Measurements from ENCODE around the gene NLN. TPM values are rescaled to one million over a fixed set of nuclear protein-coding genes. Genes with fewer than 3 reads are reported as not detected.
"Not testable (repeated sequence)": the region's sequence is repeated elsewhere in the genome, so short reads cannot be mapped to it uniquely, and the experiment has no call there.

NLN gene
- total RNA-seq, 1 experiment from 2014 or later: 42.1 TPM

DNA sequence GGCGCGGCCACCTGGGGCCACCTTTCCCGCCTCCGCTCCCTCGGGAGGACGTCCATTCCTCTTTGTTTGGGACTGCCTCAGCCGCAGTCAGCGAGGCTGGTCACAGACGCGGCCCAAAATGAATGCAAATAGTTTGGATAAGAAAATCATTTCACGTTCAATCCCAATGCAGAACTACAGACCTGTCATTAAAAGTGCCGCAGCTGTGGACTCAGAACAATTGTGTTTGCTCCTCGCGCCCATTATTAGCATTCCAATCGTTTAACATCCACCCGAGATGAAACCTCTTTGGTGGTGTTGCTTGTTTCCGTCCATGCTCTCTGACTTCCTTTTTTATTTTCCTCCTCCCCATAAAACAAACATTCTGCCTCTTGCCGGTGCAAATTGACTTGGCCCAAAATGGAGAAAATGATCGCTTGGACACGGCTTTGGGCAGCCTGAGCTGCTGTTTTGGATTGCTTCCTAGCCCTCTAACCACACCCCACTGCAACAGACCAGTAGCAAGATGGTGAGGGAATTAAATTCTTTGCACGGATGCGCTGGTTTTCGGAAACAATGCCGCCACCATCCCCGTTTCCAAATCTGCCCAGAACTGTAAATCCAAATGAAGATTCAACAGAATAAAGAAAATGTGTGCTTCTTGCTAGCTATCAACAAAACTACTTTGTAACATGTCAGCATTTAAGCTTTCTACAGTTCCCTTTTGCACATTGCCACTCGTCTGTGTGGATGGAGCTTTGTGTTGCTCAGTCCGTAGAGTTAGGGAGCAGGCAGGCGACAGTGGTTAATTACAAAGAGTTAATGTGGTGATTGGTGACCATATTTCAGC is 784 bp downstream of the NLN start:
- peak; percentile 74 for DNase-seq (ENCODE audit: unreplicated experiment)
- no peak for TF ChIP-seq CTCF (IDR thresholded peaks at IDR 0.05; ENCODE audit: unreplicated experiment)
- TSS peak; percentile 71 for BruUV-seq (replicated peaks)
- peaks cover 7% of the 10 kb centered on the region for H3K4me1 Mint-ChIP-seq (ENCODE audit: insufficient read depth, unreplicated experiment)
- no peaks in the 10 kb centered on the region for H3K9me3 Mint-ChIP-seq (ENCODE audit: unreplicated experiment)
- no peaks in the 10 kb centered on the region for H3K27me3 Mint-ChIP-seq (ENCODE audit: insufficient read depth, unreplicated experiment)
- H3K27ac Mint-ChIP-seq (ENCODE audit: low read depth, unreplicated experiment): peak overlapping the region; percentile 60
- ChIA-PET POLR2A (interaction anchor here (0.5 to 4.3 kb wide), 23 partner anchors 8 to 1454 kb away, joined by 3 to 65 read pairs (median 6); partner anchors contain the start of genes CENPK, ERBIN, PPWD1 and SHLD3), CTCF (interaction anchor here (0.6 kb wide), 1 partner anchor 449 kb away, joined by 3 read pairs; no protein-coding TSS in a partner anchor)
- H3K36me3 Mint-ChIP-seq (ENCODE audit: insufficient read depth, unreplicated experiment): no peaks in the 10 kb centered on the region
- intact Hi-C loops (cut with micrococcal nuclease): loop anchor here (5.0 kb wide), 1 partner anchor 205 kb away; the partner anchor contains the start of gene ERBIN
- peak overlapping the region; percentile 89 for H3K4me3 Mint-ChIP-seq (ENCODE audit: unreplicated experiment)

DNA sequence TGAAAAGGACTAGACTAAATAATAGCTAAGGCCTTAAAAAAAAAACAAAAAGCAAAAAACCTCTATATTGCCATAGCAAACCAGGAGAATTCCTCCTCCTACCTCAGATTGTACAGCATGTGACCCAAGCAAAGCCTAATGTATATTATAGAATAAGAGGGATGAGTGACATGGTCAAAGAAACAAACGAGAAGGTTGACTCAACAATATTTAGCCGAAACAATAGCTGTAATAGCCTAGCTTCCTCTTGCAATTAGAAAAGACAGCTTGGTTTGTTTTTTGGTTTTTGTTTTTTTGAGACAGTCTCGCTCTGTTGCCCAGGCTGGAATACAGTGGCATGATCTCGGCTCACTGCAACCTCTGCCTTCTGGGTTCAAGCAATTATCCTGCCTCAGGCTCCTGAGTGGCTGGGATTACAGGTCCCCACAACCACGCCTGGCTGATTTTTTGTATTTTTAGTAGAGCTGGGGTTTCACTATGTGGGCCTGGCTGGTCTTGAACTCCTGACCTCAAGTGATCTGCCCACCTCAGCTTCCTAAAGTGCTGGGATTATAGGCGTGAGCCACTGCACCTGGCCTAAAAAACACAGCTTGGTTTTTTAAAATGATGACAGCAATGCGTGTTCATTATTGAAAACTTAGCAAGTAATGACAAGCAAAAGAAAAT is 5.6 kb downstream of the NLN start:
- no peaks in the 10 kb centered on the region for H3K9me3 Mint-ChIP-seq (ENCODE audit: unreplicated experiment)
- no peaks in the 10 kb centered on the region for H3K36me3 Mint-ChIP-seq (ENCODE audit: insufficient read depth, unreplicated experiment)
- no peak overlapping the region for H3K27ac Mint-ChIP-seq (ENCODE audit: low read depth, unreplicated experiment)
- BruUV-seq (replicated peaks): no TSS peak
- CTCF ChIA-PET: interaction anchor here (0.6 to 1.2 kb wide), 4 partner anchors 13 to 167 kb away, joined by 3 to 4 read pairs (median 3); no protein-coding TSS in a partner anchor
- peaks cover 7% of the 10 kb centered on the region for H3K4me1 Mint-ChIP-seq (ENCODE audit: insufficient read depth, unreplicated experiment)
- no peaks in the 10 kb centered on the region for H3K27me3 Mint-ChIP-seq (ENCODE audit: insufficient read depth, unreplicated experiment)
- intact Hi-C loops (cut with micrococcal nuclease): no loop called here
- H3K4me3 Mint-ChIP-seq (ENCODE audit: unreplicated experiment): no peak overlapping the region
- POLR2A ChIA-PET: interaction anchor here (1.2 to 2.4 kb wide), 3 partner anchors 199 to 417 kb away, joined by 4 to 5 read pairs (median 4); partner anchors contain the start of genes ERBIN and SREK1
- no peak for TF ChIP-seq CTCF (IDR thresholded peaks at IDR 0.05; ENCODE audit: unreplicated experiment)
- DNase-seq (ENCODE audit: unreplicated experiment): no peak

- intact Hi-C loops (cut with micrococcal nuclease): no loop called here
- CTCF ChIA-PET: interaction anchor here (0.6 to 1.2 kb wide), 3 partner anchors 12 to 64 kb away, joined by 3 read pairs; no protein-coding TSS in a partner anchor
- POLR2A ChIA-PET: interaction anchor here (2.4 kb wide), 1 partner anchor 416 kb away, joined by 5 read pairs; the partner anchor contains the start of gene SREK1
- BruUV-seq (replicated peaks): no TSS peak
- H3K36me3 Mint-ChIP-seq (ENCODE audit: insufficient read depth, unreplicated experiment): no peaks in the 10 kb centered on the region
- H3K27me3 Mint-ChIP-seq (ENCODE audit: insufficient read depth, unreplicated experiment): no peaks in the 10 kb centered on the region
- TF ChIP-seq CTCF (IDR thresholded peaks at IDR 0.05; ENCODE audit: unreplicated experiment): no peak
- no peak overlapping the region for H3K4me3 Mint-ChIP-seq (ENCODE audit: unreplicated experiment)
- H3K27ac Mint-ChIP-seq (ENCODE audit: low read depth, unreplicated experiment): no peak overlapping the region
- no peaks in the 10 kb centered on the region for H3K9me3 Mint-ChIP-seq (ENCODE audit: unreplicated experiment)
- peaks cover 3% of the 10 kb centered on the region for H3K4me1 Mint-ChIP-seq (ENCODE audit: insufficient read depth, unreplicated experiment)
- no peak for DNase-seq (ENCODE audit: unreplicated experiment)
Observed at GRCh38 chr5:65728218-65728617, 6.2 kb downstream of the NLN start.

DNA sequence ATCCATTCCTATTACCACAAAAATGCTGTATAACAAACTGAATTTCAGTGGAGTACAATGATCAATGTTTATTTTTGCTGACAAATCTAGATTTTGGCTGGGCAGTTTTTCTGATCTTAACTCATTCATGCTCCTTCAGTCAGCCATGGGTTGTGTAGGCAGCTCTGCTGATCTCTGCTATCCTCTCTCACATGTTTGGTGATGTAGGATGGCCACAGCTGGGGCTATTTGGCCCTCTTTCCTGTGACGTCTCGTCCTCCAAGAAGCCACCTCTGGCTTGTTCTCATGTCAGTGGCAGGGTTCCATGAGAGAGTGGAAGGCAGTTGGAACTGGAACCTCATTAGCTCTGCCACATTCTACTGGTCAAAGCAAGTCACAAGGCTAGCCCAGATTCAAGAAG is 8.9 kb downstream of the NLN start:
- DNase-seq (ENCODE audit: unreplicated experiment): no peak
- ChIA-PET CTCF (interaction anchor here (0.7 kb wide), 1 partner anchor 220 kb away, joined by 3 read pairs; no protein-coding TSS in a partner anchor), POLR2A (interaction anchor here (0.6 to 1.6 kb wide), 3 partner anchors 8 to 395 kb away, joined by 3 to 4 read pairs (median 3); partner anchors contain the start of genes NLN and SGTB)
- no peak overlapping the region for H3K27ac Mint-ChIP-seq (ENCODE audit: low read depth, unreplicated experiment)
- H3K27me3 Mint-ChIP-seq (ENCODE audit: insufficient read depth, unreplicated experiment): no peaks in the 10 kb centered on the region
- BruUV-seq (replicated peaks): no TSS peak
- intact Hi-C loops (cut with micrococcal nuclease): no loop called here
- no peaks in the 10 kb centered on the region for H3K9me3 Mint-ChIP-seq (ENCODE audit: unreplicated experiment)
- H3K4me1 Mint-ChIP-seq (ENCODE audit: insufficient read depth, unreplicated experiment): no peaks in the 10 kb centered on the region
- no peak for TF ChIP-seq CTCF (IDR thresholded peaks at IDR 0.05; ENCODE audit: unreplicated experiment)
- H3K36me3 Mint-ChIP-seq (ENCODE audit: insufficient read depth, unreplicated experiment): no peaks in the 10 kb centered on the region
- H3K4me3 Mint-ChIP-seq (ENCODE audit: unreplicated experiment): no peak overlapping the region

DNA sequence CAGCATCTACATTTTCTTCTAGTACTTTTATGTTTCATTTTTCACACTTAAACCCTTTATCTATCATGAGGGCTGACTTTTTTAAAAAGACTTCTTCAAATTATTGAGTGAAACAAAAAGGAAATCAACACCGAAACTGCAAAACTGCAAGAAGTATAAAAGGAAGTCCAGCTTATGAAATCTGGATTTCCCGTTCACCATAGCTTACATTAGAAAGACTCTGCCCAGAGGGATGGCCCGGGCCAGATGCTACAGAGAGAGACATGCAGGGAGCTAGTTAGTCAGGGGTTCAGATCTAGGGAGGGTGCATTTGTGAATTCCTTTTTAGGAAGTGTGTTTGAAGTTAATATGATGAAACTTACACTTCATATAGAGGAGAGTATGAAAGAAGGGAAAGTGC is 10.0 kb downstream of the NLN start:
- H3K27me3 Mint-ChIP-seq (ENCODE audit: insufficient read depth, unreplicated experiment); H3K27ac Mint-ChIP-seq (ENCODE audit: low read depth, unreplicated experiment); H3K4me3 Mint-ChIP-seq (ENCODE audit: unreplicated experiment); intact Hi-C loops (cut with micrococcal nuclease); H3K9me3 Mint-ChIP-seq (ENCODE audit: unreplicated experiment); H3K4me1 Mint-ChIP-seq (ENCODE audit: insufficient read depth, unreplicated experiment); BruUV-seq (replicated peaks); H3K36me3 Mint-ChIP-seq (ENCODE audit: insufficient read depth, unreplicated experiment); DNase-seq (ENCODE audit: unreplicated experiment): not testable (repeated sequence)
- ChIA-PET CTCF (interaction anchor here (0.7 kb wide), 1 partner anchor 48 kb away, joined by 3 read pairs; no protein-coding TSS in a partner anchor), POLR2A (interaction anchor here (1.6 kb wide), 1 partner anchor 11 kb away, joined by 3 read pairs; the partner anchor contains the start of genes NLN and SGTB)

Data from MCF 10A (cell line).